ENCODE measurements around the gene MKNK2. TPM values are rescaled to one million over a fixed set of nuclear protein-coding genes. Genes with fewer than 3 reads are reported as not detected.
A peak's percentile ranks its signal among the peaks of the same experiment; 100 is the strongest.

MKNK2 gene
- total and polyA plus RNA-seq, 10 of the 15 experiments (the other 5 are each of a cell fraction or from before 2014, with no cell fraction given): 9.6 to 365 (median 69.9) TPM

GRCh38 chr19:2087621-2088100 is 36.6 kb upstream of the MKNK2 start:
- DNase-seq (ENCODE audit: low read depth, low spot score) (peak; percentile 83), ATAC-seq (peak; percentile 21), FAIRE-seq (no peak)
- POLR2A ChIA-PET: interaction anchor here (0.5 to 3.8 kb wide), 6 partner anchors 26 to 191 kb away, joined by 3 to 38 read pairs (median 4); partner anchors contain the start of gene MKNK2
- Histone ChIP-seq H3K27me3 (replicated peaks in 1 of 2; ENCODE audit: control insufficient read depth in 2 of 2, insufficient read depth in 2 of 2, low read length in 1 of 2) (no peaks in the 10 kb centered on the region), H3K36me3 (ENCODE audit: control insufficient read depth in 2 of 2, insufficient read depth in 2 of 2, low read length in 1 of 2) (no peaks in the 10 kb centered on the region; a peak in 2 of 4 replicates), H3K4me1 (ENCODE audit: control insufficient read depth, insufficient read depth, low read length) (peaks cover 52% of the 10 kb centered on the region), H4K20me1 (ENCODE audit: control insufficient read depth, insufficient read depth) (no peaks in the 10 kb centered on the region), H3K27ac (ENCODE audit: control insufficient read depth, insufficient read depth) (peak overlapping the region; percentile 93), H3K9ac (ENCODE audit: control insufficient read depth, insufficient read depth, low read length) (peak overlapping the region; percentile 79), H3K4me3 (peak overlapping the region; percentile 49; the same call in 1 of the 2 replicates), H3K9me3 (replicated peaks; ENCODE audit: control insufficient read depth, insufficient read depth, low read length) (no peaks in the 10 kb centered on the region), H3K79me2 (ENCODE audit: control insufficient read depth, insufficient read depth, low read length) (peaks cover 77% of the 10 kb centered on the region), H2AFZ (ENCODE audit: control insufficient read depth, low read depth, low read length) (no peak overlapping the region), H3K4me2 (ENCODE audit: control insufficient read depth, insufficient read depth) (peak overlapping the region; percentile 36)
- WGBS (ENCODE audit: insufficient coverage, insufficient replicate concordance, low lambda C conversion rate, missing lambda C conversion rate): 0% methylated on average over 14 of the region's 14 CpGs
- RAD21 ChIA-PET (ENCODE audit: unreplicated experiment): interaction anchor here (0.6 to 2.1 kb wide), 10 partner anchors 8 to 191 kb away, joined by 3 to 5 read pairs (median 4); partner anchors contain the start of gene AP3D1
- SMC1A ChIA-PET (ENCODE audit: uncharacterized antibody, unreplicated experiment): interaction anchor here (0.6 to 2.2 kb wide), 3 partner anchors 36 to 366 kb away, joined by 3 to 12 read pairs (median 3); no protein-coding TSS in a partner anchor
- in situ Hi-C loops (cut with MboI): loop anchor here (10.0 kb wide), 1 partner anchor 823 kb away; the partner anchor contains the start of gene CIRBP
- intact Hi-C loops (cut with micrococcal nuclease; ENCODE audit: unreplicated experiment): loop anchor here (5.0 kb wide), 2 partner anchors 80 to 535 kb away; no protein-coding TSS in a partner anchor
- TSS peak; percentile 44 for BruUV-seq (replicated peaks)
- CTCF ChIA-PET: interaction anchor here (0.9 to 1.9 kb wide), 9 partner anchors 10 to 157 kb away, joined by 3 to 7 read pairs (median 3); no protein-coding TSS in a partner anchor
- no peak for TF ChIP-seq PML (IDR thresholded peaks at IDR 0.05; ENCODE audit: low read length)
- no peak for TF ChIP-seq CEBPZ (IDR thresholded peaks at IDR 0.05; ENCODE audit: low read depth, low read length)
- TF ChIP-seq SMAD1 (IDR thresholded peaks at IDR 0.05; ENCODE audit: low read depth, partially characterized antibody): no peak
- no peak; the same call in 1 of the 3 replicates for TF ChIP-seq POU2F2 (IDR thresholded peaks at IDR 0.05; ENCODE audit: borderline replicate concordance, low read depth, low read length)
- TF ChIP-seq TARDBP (IDR thresholded peaks at IDR 0.05; ENCODE audit: borderline replicate concordance): 0 out of 2 replicates have a peak, but pooled peaks have one; percentile 35
- TF ChIP-seq CREB1 (IDR thresholded peaks at IDR 0.05; ENCODE audit: low read depth): peak; percentile 27; the same call in 1 of the 2 replicates
- TF ChIP-seq MTA3 (IDR thresholded peaks at IDR 0.05; ENCODE audit: borderline replicate concordance, low read length): no peak
- peak; percentile 53 for TF ChIP-seq POLR2AphosphoS5 (IDR thresholded peaks at IDR 0.05; ENCODE audit: low read length)
- TF ChIP-seq, protein P1, sequence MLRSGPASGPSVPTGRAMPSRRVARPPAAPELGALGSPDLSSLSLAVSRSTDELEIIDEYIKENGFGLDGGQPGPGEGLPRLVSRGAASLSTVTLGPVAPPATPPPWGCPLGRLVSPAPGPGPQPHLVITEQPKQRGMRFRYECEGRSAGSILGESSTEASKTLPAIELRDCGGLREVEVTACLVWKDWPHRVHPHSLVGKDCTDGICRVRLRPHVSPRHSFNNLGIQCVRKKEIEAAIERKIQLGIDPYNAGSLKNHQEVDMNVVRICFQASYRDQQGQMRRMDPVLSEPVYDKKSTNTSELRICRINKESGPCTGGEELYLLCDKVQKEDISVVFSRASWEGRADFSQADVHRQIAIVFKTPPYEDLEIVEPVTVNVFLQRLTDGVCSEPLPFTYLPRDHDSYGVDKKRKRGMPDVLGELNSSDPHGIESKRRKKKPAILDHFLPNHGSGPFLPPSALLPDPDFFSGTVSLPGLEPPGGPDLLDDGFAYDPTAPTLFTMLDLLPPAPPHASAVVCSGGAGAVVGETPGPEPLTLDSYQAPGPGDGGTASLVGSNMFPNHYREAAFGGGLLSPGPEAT (IDR thresholded peaks at IDR 0.05; ENCODE audit: low read depth): 0 out of 2 replicates have a peak, but pooled peaks have one; percentile 51
- TF ChIP-seq BRCA1 (IDR thresholded peaks at IDR 0.05; ENCODE audit: low read depth, low read length): no peak
- TF ChIP-seq, protein P2, sequence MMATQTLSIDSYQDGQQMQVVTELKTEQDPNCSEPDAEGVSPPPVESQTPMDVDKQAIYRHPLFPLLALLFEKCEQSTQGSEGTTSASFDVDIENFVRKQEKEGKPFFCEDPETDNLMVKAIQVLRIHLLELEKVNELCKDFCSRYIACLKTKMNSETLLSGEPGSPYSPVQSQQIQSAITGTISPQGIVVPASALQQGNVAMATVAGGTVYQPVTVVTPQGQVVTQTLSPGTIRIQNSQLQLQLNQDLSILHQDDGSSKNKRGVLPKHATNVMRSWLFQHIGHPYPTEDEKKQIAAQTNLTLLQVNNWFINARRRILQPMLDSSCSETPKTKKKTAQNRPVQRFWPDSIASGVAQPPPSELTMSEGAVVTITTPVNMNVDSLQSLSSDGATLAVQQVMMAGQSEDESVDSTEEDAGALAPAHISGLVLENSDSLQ (IDR thresholded peaks at IDR 0.05): 0 out of 2 replicates have a peak, but pooled peaks have one; percentile 4
- no peak for TF ChIP-seq ZNF622 (IDR thresholded peaks at IDR 0.05)
- peak; percentile 25 for TF ChIP-seq MEF2B (IDR thresholded peaks at IDR 0.05; ENCODE audit: partially characterized antibody, poor library complexity, severe bottlenecking)
- peak; percentile 80 for TF ChIP-seq BACH1 (IDR thresholded peaks at IDR 0.05; ENCODE audit: borderline replicate concordance)
- no peak for TF ChIP-seq SIX5 (IDR thresholded peaks at IDR 0.05; ENCODE audit: low read depth, low read length, severe bottlenecking)
- no peak for TF ChIP-seq E2F4 (IDR thresholded peaks at IDR 0.05; ENCODE audit: low read depth, low read length)
- no peak for TF ChIP-seq RBBP5 (conservative IDR thresholded peaks at IDR 0.05)
